Esophagus muscularis mucosa (tissue), 4 donors: ENCODE results near the gene JAKMIP3. TPM values are rescaled to one million over a fixed set of nuclear protein-coding genes. Genes with fewer than 3 reads are reported as not detected.

Experiments used
- DNase-seq: peaks from one replicate; pipeline ENCODE4 v3.0.0-alpha.2; 2017; ENCODE audit errors: extremely low spot score
- H3K27ac ChIP-seq, 4 donors: fragments of 200-600 bp; sonication (generic); replicated peaks in 1 of 4; 1 replicate in 3 of 4; 2 replicates in 1 of 4; pipeline ENCODE4 v1.5.1; 2016 to 2019; ENCODE audit warnings: mild to moderate bottlenecking in 1 of 4
- H3K27me3 ChIP-seq, 4 donors: fragments of 200-600 bp; sonication (generic); one replicate each; pipeline versions ENCODE4 v1.5.1 to v1.6.0; 2016 to 2019
- H3K36me3 ChIP-seq, 4 donors: fragments of 200-600 bp; sonication (generic); one replicate each; pipeline ENCODE4 v1.5.1; 2016 to 2019
- H3K4me1 ChIP-seq, 4 donors: fragments of 200-600 bp; sonication (generic); one replicate each; pipeline ENCODE4 v1.5.1; 2016 to 2019
- H3K4me3 ChIP-seq, 4 donors: fragments of 200-600 bp; sonication (generic); 1 replicate in 2 of 4; 2 replicates in 2 of 4; pipeline ENCODE4 v1.5.1; 2016 to 2019; ENCODE audit warnings: mild to moderate bottlenecking in 4 of 4, moderate library complexity in 1 of 4
- H3K9me3 ChIP-seq, 4 donors: fragments of 200-600 bp; sonication (generic); 1 replicate in 3 of 4; 2 replicates in 1 of 4; pipeline ENCODE4 v1.5.1; 2016 to 2019
- EP300 ChIP-seq: sonication (generic); formaldehyde crosslinking; IDR thresholded peaks from one replicate; pipeline ENCODE4 v1.6.1; 2017; ENCODE audit warnings: antibody characterized with exemption
- POLR2A ChIP-seq: fragments of 450-650 bp; IDR thresholded peaks from one replicate; pipeline ENCODE4 v1.6.1; 2017; ENCODE audit warnings: antibody characterized with exemption, moderate library complexity, mild to moderate bottlenecking, low read depth
- POLR2AphosphoS5 ChIP-seq, 2 donors: sonication (generic); formaldehyde crosslinking; IDR thresholded peaks; one replicate each; pipeline ENCODE4 v1.6.1; 2017; ENCODE audit warnings: antibody characterized with exemption in 2 of 2
- WGBS: methylation state at CpG from one replicate; pipeline ENCODE4 v1.1.5; 2018; 5-methylcytosine and 5-hydroxymethylcytosine counted together
- intact Hi-C: fragments of 100-400 bp; cut with DNase I; formaldehyde crosslinking; loops from one replicate; pipeline ENCODE4 v1.15.1; 2023
- total RNA-seq, 4 donors: library from RNA; depleted of rRNA; stranded (reverse); fragments of >200 nt; gene quantifications; one replicate each; pipeline versions ENCODE4 v1.1.0 to v1.2.1, GENCODE V29; 2016
- TF ChIP-seq, protein P1 (sequence below), 3 experiments: fragments of 200-600 bp in 2 of 3; fragments of 450-650 bp in 1 of 3; sonication (generic) in 2 of 3; IDR thresholded peaks; one replicate each; pipeline ENCODE4 v1.5.1; 2017 to 2019; ENCODE audit warnings: antibody characterized with exemption in 3 of 3, mild to moderate bottlenecking in 2 of 3, moderate library complexity in 1 of 3

JAKMIP3 gene
- total RNA-seq, 4 donors from 2014 or later, result 0.66 to 1.6 (median 0.97) TPM

GRCh38 chr10:132103116-132103910 is 37.6 kb downstream of the JAKMIP3 start:
- H3K27ac ChIP-seq, result no peak overlapping the region
- H3K4me3 ChIP-seq, result no peak overlapping the region
- H3K9me3 ChIP-seq, result no peaks in the 10 kb centered on the region
- intact Hi-C loops, result no loop called here
- H3K27me3 ChIP-seq, result peaks cover 0 to 3% (median 0%) of the 10 kb centered on the region in 4 donors
- no peak for TF ChIP-seq EP300
- TF ChIP-seq POLR2AphosphoS5 (IDR thresholded peaks at IDR 0.05), result no peak
- TF ChIP-seq, protein P1, sequence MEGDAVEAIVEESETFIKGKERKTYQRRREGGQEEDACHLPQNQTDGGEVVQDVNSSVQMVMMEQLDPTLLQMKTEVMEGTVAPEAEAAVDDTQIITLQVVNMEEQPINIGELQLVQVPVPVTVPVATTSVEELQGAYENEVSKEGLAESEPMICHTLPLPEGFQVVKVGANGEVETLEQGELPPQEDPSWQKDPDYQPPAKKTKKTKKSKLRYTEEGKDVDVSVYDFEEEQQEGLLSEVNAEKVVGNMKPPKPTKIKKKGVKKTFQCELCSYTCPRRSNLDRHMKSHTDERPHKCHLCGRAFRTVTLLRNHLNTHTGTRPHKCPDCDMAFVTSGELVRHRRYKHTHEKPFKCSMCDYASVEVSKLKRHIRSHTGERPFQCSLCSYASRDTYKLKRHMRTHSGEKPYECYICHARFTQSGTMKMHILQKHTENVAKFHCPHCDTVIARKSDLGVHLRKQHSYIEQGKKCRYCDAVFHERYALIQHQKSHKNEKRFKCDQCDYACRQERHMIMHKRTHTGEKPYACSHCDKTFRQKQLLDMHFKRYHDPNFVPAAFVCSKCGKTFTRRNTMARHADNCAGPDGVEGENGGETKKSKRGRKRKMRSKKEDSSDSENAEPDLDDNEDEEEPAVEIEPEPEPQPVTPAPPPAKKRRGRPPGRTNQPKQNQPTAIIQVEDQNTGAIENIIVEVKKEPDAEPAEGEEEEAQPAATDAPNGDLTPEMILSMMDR (IDR thresholded peaks at IDR 0.05), result no peak
- TF ChIP-seq POLR2A, result no peak
- peaks cover 0 to 6% (median 0%) of the 10 kb centered on the region in 4 donors for H3K36me3 ChIP-seq
- H3K4me1 ChIP-seq, result no peaks in the 10 kb centered on the region
- no peak for DNase-seq
- WGBS, result 80% methylated on average over 7 of the region's 7 CpGs

DNA sequence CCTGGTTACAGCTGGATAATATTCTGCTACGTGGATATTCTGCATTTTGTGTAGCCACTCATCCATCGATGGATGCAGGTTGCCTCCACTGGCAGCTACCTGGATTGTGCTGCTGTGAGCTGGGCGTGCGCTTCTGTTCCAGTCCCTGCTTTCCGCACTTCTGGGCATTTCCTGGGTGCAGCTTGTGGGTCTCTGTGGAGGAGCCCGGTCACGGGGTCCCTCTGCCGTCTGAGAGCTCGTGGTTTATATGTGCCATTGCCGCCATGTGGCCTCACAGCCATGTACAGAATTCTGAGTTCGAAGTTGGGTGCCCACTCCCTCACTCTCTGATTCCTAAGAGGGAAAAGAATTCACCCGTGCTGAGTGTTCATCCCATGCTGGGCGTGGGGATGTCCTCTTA is 38.3 kb downstream of the JAKMIP3 start:
- Histone ChIP-seq H3K9me3 (no peaks in the 10 kb centered on the region), H3K27ac (no peak overlapping the region), H3K27me3 (peaks cover 0 to 3% (median 0%) of the 10 kb centered on the region in 4 donors), H3K4me3 (no peak overlapping the region), H3K4me1 (no peaks in the 10 kb centered on the region), H3K36me3 (peaks cover 0 to 6% (median 0%) of the 10 kb centered on the region in 4 donors)
- no peak for DNase-seq
- intact Hi-C loops, result no loop called here
- TF ChIP-seq EP300 (no peak), POLR2A (no peak), POLR2AphosphoS5 (IDR thresholded peaks at IDR 0.05) (no peak)
- TF ChIP-seq, protein P1 (IDR thresholded peaks at IDR 0.05), result no peak
- 87% methylated on average over 12 of the region's 13 CpGs for WGBS

DNA sequence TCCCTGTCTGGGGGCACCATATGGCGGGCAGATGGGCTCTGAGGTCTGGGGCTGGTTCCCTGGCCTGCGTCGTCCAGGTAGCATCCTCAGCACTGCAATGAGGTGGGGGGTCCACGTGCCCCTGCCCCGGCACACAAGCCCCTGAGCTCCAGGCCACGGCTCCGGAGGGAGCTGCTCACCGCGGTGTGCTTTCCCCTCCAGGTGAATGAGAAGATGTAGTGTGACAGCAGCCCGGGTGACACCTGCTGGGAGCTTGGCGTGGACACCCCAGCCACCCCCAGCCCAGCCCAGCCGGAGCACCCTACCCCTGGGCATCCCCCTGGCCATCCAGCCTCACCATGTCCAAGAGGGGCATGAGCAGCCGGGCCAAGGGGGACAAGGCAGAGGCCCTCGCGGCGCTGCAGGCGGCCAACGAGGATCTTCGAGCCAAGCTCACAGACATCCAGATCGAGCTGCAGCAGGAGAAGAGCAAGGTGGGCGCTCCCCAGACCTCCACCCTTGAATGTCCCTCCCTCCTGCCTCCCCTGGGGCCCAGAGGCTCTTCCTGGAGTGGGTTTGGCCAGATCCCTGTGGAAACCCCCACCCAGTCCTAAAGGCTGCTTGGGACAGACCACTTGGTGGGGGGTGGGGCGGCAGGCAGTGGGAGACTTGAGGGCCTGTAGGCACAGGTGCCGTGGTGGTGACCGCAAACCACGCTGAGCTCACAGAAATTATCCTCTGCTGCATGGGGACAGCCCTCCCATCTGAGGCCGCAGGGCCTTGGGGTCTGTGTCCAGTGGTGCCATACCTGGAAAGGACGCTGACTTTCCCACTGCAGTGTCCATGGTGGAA is 38.9 kb downstream of the JAKMIP3 start:
- peaks cover 0 to 3% (median 0%) of the 10 kb centered on the region in 4 donors for H3K27me3 ChIP-seq
- no peak for DNase-seq
- no peak overlapping the region for H3K4me3 ChIP-seq
- H3K4me1 ChIP-seq, result no peaks in the 10 kb centered on the region
- intact Hi-C loops, result no loop called here
- TF ChIP-seq EP300, result no peak
- no peak for TF ChIP-seq POLR2AphosphoS5 (IDR thresholded peaks at IDR 0.05)
- no peak for TF ChIP-seq POLR2A
- TF ChIP-seq, protein P1 (IDR thresholded peaks at IDR 0.05), result no peak
- H3K36me3 ChIP-seq, result peaks cover 0 to 6% (median 0%) of the 10 kb centered on the region in 4 donors
- H3K9me3 ChIP-seq, result no peaks in the 10 kb centered on the region
- WGBS, result 85% methylated on average over 13 of the region's 27 CpGs
- no peak overlapping the region for H3K27ac ChIP-seq

DNA sequence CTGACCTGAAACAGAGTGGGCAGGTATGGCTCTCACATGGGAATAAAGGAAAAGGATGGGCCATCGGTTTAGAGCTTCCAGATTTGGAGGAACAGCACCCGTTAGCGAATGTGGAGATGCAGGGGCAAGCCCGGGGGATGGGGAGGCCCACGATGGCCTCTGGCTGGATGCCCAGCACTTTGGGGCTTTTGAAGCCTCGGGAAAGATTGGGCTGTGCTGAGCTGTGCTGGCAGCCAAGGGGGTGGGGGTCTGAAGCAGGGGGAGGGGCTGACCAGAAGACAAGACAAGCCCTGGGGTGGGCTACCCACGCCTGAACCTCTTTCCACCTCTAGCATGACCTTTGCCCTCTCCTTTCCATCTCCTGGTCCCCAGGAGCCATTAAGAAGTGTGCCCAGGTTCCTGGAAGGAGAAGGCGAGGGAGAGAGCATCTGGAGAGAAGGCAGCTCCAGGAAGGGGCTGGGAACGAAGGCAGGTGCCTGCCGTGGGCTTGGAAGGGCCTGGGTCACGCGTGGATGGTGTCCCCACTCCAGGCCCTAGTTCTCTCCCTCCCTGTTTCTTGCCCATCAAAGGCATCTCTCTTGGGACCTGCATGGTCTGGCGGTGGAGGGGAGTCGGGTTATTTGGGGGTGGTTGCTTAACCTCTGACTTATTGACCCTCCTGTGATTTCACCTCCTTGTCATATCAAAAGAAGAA is 39.7 kb downstream of the JAKMIP3 start:
- Histone ChIP-seq H3K36me3 (peaks cover 0 to 6% (median 0%) of the 10 kb centered on the region in 4 donors), H3K4me1 (peaks cover 0 to 6% (median 0%) of the 10 kb centered on the region in 4 donors), H3K27me3 (peaks cover 0 to 2% (median 0%) of the 10 kb centered on the region in 4 donors), H3K27ac (no peak overlapping the region), H3K9me3 (no peaks in the 10 kb centered on the region), H3K4me3 (no peak overlapping the region)
- DNase-seq, result no peak
- WGBS, result 81% methylated on average over 14 of the region's 14 CpGs
- intact Hi-C loops, result no loop called here
- TF ChIP-seq POLR2AphosphoS5 (IDR thresholded peaks at IDR 0.05) (no peak), EP300 (no peak), POLR2A (no peak)
- TF ChIP-seq, protein P1 (IDR thresholded peaks at IDR 0.05), result no peak
